ENCODE results near the gene PHF20. TPM values are rescaled to one million over a fixed set of nuclear protein-coding genes. Genes with fewer than 3 reads are reported as not detected.
"Not testable (repeated sequence)": the region's sequence is repeated elsewhere in the genome, so short reads cannot be mapped to it uniquely, and the experiment has no call there.

The PHF20 gene
- total RNA-seq, 1 donor: 34.5 TPM

DNA sequence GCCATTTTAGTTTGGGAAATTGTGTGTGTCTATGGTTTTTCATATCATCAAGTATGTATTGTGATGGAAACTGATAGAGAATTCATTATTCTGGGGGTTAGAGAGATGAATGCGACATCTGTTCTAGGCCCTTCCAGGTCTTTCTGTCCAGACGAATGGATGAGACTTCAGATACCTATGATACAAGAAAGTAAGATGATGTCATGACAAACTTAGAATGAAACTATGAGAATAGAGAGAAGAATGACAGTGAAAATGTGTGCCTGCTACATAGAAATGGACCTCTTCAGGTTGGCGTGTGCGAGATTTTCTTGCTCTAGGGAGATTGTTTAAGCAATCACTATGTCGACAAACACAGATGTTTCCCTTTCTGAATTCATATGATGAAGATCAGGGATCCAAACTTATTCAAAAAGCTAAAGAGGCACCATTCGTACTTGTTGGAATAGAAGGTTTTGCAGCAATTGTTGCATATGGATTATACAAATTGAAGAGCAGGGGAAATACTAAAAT, 106.4 kb downstream of the PHF20 start:
- no peak for DNase-seq (ENCODE audit: low read depth)
- H3K4me3 ChIP-seq (ENCODE audit: low read depth, low read length): no peak overlapping the region
- no peak for TF ChIP-seq CTCF (IDR thresholded peaks at IDR 0.05; ENCODE audit: insufficient read depth, low read depth, low read length)

DNA sequence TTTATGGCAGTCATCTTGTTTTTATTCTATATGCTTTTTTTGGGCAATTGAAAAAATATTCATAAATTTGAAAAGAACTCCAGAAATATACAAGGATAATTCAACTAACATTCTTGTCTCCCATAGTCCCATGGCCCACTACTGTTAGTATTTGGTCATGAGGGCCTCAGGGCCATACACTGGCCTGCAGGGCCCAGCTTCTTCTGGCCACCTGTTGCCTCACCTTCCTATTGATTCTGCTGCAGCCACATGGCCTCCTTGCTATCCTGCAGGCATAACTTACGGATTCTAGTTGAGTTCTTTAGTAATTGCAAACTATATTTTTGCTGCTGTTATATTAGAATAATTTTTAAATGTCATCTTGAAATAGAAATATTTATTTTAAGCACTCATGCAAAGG, 109.9 kb downstream of the PHF20 start:
- H3K4me3 ChIP-seq (ENCODE audit: low read depth, low read length): no peak overlapping the region
- DNase-seq (ENCODE audit: low read depth): no peak
- TF ChIP-seq CTCF (IDR thresholded peaks at IDR 0.05; ENCODE audit: insufficient read depth, low read depth, low read length): no peak

DNA sequence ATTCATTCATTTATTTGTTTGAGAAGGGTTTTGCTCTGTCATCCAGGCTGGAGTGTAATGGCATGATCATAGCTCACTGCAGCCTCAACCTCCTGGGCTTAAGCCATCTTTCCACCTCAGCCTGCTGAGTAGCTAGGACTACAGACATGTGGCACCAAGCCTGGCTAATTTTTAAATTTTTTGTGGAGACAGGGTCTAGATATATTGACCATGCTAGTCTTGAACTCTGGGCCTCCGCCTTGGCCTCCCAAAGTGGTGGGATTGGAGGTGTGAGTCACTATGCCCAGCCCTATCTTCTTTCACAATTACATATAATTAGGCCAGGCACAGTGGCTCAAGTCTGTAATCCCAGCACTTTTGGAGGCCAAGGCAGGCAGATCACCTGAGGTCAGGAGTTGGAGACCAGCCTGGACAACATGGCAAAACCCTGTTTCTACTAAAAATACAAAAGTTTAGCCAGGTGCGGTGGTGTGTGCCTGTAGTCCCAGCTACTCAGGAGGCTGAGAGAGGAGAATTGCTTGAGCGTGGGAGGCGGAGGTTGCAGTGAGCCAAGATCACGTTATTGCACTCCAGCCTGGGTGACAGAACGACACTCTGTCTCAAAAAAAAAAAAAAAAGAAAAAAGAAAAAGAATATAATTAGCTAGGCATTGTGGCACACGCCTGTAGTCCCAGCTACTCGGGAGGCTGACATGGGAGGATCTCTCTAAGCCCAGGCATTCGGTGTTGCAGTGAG, 110.8 kb downstream of the PHF20 start:
- DNase-seq (ENCODE audit: low read depth); H3K4me3 ChIP-seq (ENCODE audit: low read depth, low read length): not testable (repeated sequence)

DNA sequence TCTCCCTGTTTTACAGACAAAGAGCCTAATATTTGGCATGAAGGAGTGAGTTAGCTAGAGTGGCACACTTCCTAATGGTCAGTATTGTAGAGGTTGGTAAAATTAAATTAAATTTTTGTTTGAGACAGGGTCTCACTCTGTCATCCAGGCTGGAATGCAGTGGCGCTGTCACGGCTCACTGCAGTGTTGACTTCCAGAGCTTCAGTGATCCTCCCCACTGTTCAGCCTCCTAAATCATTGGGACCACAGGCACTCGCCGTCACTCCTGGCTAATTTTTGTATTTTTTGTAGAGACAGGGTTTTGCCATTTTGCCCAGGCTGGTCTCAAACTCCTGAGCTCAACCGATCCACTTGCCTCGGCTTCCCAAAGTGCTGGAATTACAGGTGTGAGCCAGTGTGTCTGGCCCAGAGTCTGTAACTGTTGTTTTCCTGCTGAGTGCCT, 111.5 kb downstream of the PHF20 start:
- DNase-seq (ENCODE audit: low read depth): no peak
- H3K4me3 ChIP-seq (ENCODE audit: low read depth, low read length): peak overlapping the region; percentile 49

GRCh38 chr20:35883778-35884540, 112.1 kb downstream of the PHF20 start:
- peak; percentile 99 for DNase-seq (ENCODE audit: low read depth)

More for the DNA sequence above, 111.5 kb downstream of the PHF20 start:
- TF ChIP-seq CTCF (IDR thresholded peaks at IDR 0.05; ENCODE audit: insufficient read depth, low read depth, low read length): no peak

GRCh38 chr20:35884541-35884865, 112.7 kb downstream of the PHF20 start:
- no peak for TF ChIP-seq CTCF (IDR thresholded peaks at IDR 0.05; ENCODE audit: insufficient read depth, low read depth, low read length)
- peak overlapping the region; percentile 49 for H3K4me3 ChIP-seq (ENCODE audit: low read depth, low read length)
- no peak for DNase-seq (ENCODE audit: low read depth)

More at GRCh38 chr20:35883778-35884540, 112.1 kb downstream of the PHF20 start:
- H3K4me3 ChIP-seq (ENCODE audit: low read depth, low read length): peak overlapping the region; percentile 49
- TF ChIP-seq CTCF (IDR thresholded peaks at IDR 0.05; ENCODE audit: insufficient read depth, low read depth, low read length): peak; percentile 81

GRCh38 chr20:35885212-35885611, 113.4 kb downstream of the PHF20 start:
- DNase-seq (ENCODE audit: low read depth): no peak
- no peak overlapping the region for H3K4me3 ChIP-seq (ENCODE audit: low read depth, low read length)
- TF ChIP-seq CTCF (IDR thresholded peaks at IDR 0.05; ENCODE audit: insufficient read depth, low read depth, low read length): no peak

Measured in fibroblast of villous mesenchyme (primary cell).